GM12865 (cell line): ENCODE data around the gene MAD2L1BP.

Experiments
- DNase-seq: peaks from one replicate; pipeline ENCODE4 v3.0.0; 2010; ENCODE audit warnings: low read depth
- H3K4me3 ChIP-seq: 2 replicates; pipeline ENCODE4 v1.5.1; 2011; ENCODE audit warnings: mild to moderate bottlenecking, low read depth, low read length, control low read depth
- TF ChIP-seq, protein P1 (sequence below): IDR thresholded peaks from 2 replicates; pipeline ENCODE4 v1.5.1; 2011; ENCODE audit warnings: low read length, control low read depth, low read depth, inconsistent platforms; ENCODE audit not compliant: insufficient read depth; ENCODE audit errors: missing control alignments

Gene MAD2L1BP

GRCh38 chr6:43634702-43635303, 837 bp upstream of the MAD2L1BP start:
- no peak for DNase-seq
- TF ChIP-seq, protein P1, sequence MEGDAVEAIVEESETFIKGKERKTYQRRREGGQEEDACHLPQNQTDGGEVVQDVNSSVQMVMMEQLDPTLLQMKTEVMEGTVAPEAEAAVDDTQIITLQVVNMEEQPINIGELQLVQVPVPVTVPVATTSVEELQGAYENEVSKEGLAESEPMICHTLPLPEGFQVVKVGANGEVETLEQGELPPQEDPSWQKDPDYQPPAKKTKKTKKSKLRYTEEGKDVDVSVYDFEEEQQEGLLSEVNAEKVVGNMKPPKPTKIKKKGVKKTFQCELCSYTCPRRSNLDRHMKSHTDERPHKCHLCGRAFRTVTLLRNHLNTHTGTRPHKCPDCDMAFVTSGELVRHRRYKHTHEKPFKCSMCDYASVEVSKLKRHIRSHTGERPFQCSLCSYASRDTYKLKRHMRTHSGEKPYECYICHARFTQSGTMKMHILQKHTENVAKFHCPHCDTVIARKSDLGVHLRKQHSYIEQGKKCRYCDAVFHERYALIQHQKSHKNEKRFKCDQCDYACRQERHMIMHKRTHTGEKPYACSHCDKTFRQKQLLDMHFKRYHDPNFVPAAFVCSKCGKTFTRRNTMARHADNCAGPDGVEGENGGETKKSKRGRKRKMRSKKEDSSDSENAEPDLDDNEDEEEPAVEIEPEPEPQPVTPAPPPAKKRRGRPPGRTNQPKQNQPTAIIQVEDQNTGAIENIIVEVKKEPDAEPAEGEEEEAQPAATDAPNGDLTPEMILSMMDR: no peak
- H3K4me3 ChIP-seq: no peak overlapping the region

GRCh38 chr6:43636308-43636659, 644 bp downstream of the MAD2L1BP start:
- TF ChIP-seq, protein P1: no peak
- peak; percentile 30 for DNase-seq
- H3K4me3 ChIP-seq: peak overlapping the region; percentile 94

- no peak for DNase-seq
- no peak overlapping the region for H3K4me3 ChIP-seq
- TF ChIP-seq, protein P1: no peak
These were observed 4.6 kb downstream of the MAD2L1BP start for GRCh38 chr6:43639984-43640800.

- no peak for DNase-seq
- TF ChIP-seq, protein P1: no peak
- H3K4me3 ChIP-seq: no peak within 1 kb of the TSS
These were observed 9.4 kb downstream of the MAD2L1BP start, which contains the start of gene RSPH9 for GRCh38 chr6:43644940-43645612. Gene RSPH9, plus strand, starts transcription at chr6:43645036. Its CDS starts 63 bp downstream, at chr6:43645099.

- H3K4me3 ChIP-seq: no peak overlapping the region
- no peak for DNase-seq
- TF ChIP-seq, protein P1: no peak
These were observed 9.9 kb downstream of the MAD2L1BP start for GRCh38 chr6:43645613-43645964.

DNA sequence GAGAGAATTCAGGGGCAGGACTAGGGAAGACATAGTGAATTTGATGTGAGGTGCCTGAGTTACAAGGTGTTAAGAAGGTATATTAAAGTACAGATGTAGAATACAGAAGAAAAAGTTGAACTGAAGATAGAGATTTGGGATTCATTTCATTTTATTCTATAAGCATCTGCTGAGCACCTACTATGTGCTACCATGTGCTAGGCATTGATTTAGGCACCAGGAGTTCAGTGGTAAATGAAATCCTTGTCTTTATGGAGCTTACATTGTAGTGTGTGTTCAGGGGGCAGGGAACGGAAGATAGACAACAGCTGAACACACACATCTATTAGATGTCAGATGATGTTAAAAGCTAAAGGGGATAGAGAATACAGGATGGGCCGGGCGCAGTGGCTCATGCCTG, 12.0 kb downstream of the MAD2L1BP start:
- TF ChIP-seq, protein P1: no peak
- no peak for DNase-seq

More for the DNA sequence above, 12.0 kb downstream of the MAD2L1BP start:
- H3K4me3 ChIP-seq: no peak overlapping the region
